GM12878 (cell line): Measurements from ENCODE around the gene UQCRH. TPM values are rescaled to one million over a fixed set of nuclear protein-coding genes. Genes with fewer than 3 reads are reported as not detected.
A peak's percentile ranks its signal among the peaks of the same experiment; 100 is the strongest.

Source experiments
- ATAC-seq: fragments of 200-7000 bp; cut with Tn5 transposase; 3 replicates; pipeline ENCODE4 v1.9.1; 2020; ENCODE audit warnings: mild to moderate bottlenecking, moderate library complexity
- BruUV-seq: library from RNA; stranded (reverse); fragments of 400-500 nt; replicated peaks from 2 replicates; lab custom pipeline; 2021; lab: Mats Ljungman, UMichigan
- CTCF ChIA-PET: fragments of 300-600 bp; sonication (Branson Sonifier 250); formaldehyde crosslinking; extraction: SDS; loops from one replicate; lab custom pipeline; 2021; ENCODE audit warnings: inconsistent platforms; lab: Yijun Ruan, JAX
- POLR2A ChIA-PET: fragments of 350-600 bp; formaldehyde crosslinking; extraction: SDS; loops from one replicate; lab custom pipeline; 2021; ENCODE audit warnings: inconsistent platforms; lab: Charles Lee
- RAD21 ChIA-PET: fragments of 300-600 bp; sonication (Branson Sonifier 250); formaldehyde crosslinking; loops from one replicate; lab custom pipeline; 2023; ENCODE audit warnings: antibody characterized with exemption; ENCODE audit not compliant: unreplicated experiment; lab: Charles Lee
- SMC1A ChIA-PET: fragments of 300-600 bp; sonication (Branson Sonifier 250); formaldehyde crosslinking; loops from one replicate; lab custom pipeline; 2023; ENCODE audit not compliant: unreplicated experiment, uncharacterized antibody; lab: Charles Lee
- DNase-seq: peaks from one replicate; pipeline ENCODE4 v3.0.0-alpha.2; 2011; ENCODE audit warnings: low read depth, low spot score
- FAIRE-seq: peaks from 3 replicates; lab custom pipeline; 2011; peaks lifted over from hg19 to GRCh38; lab: Jason Lieb, UNC
- H2AFZ ChIP-seq: 2 replicates; pipeline ENCODE4 v1.6.0; 2011; ENCODE audit warnings: low read depth, low read length, control low read depth; ENCODE audit not compliant: control insufficient read depth
- H3K27ac ChIP-seq: 2 replicates; pipeline ENCODE4 v1.5.1; 2011; ENCODE audit warnings: control low read depth; ENCODE audit not compliant: control insufficient read depth, insufficient read depth
- H3K27me3 ChIP-seq, 2 experiments: replicated peaks in 1 of 2; 2 replicates each; pipeline versions ENCODE4 v1.6.0 to v1.6.1; 2011; ENCODE audit warnings: low read length in 1 of 2; ENCODE audit not compliant: control insufficient read depth in 2 of 2, insufficient read depth in 2 of 2
- H3K36me3 ChIP-seq, 2 experiments: 2 replicates each; pipeline ENCODE4 v1.5.1; 2011; ENCODE audit warnings: low read length in 1 of 2; ENCODE audit not compliant: control insufficient read depth in 2 of 2, insufficient read depth in 2 of 2
- H3K4me1 ChIP-seq: 2 replicates; pipeline ENCODE4 v1.6.1; 2011; ENCODE audit warnings: mild to moderate bottlenecking, low read length, moderate library complexity, mixed read lengths; ENCODE audit not compliant: control insufficient read depth, insufficient read depth
- H3K4me2 ChIP-seq: 2 replicates; pipeline ENCODE4 v1.6.0; 2011; ENCODE audit warnings: control low read depth; ENCODE audit not compliant: control insufficient read depth, insufficient read depth
- H3K4me3 ChIP-seq: fragments of 200-600 bp; sonication (generic); 2 replicates; pipeline ENCODE4 v1.5.1; 2016
- H3K79me2 ChIP-seq: 2 replicates; pipeline ENCODE4 v1.6.0; 2011; ENCODE audit warnings: low read length; ENCODE audit not compliant: control insufficient read depth, insufficient read depth
- H3K9ac ChIP-seq: 2 replicates; pipeline ENCODE4 v1.8.0; 2011; ENCODE audit warnings: low read length, control low read depth, mixed read lengths; ENCODE audit not compliant: control insufficient read depth, insufficient read depth
- H3K9me3 ChIP-seq: replicated peaks from 3 replicates; pipeline ENCODE4 v1.5.1; 2011; ENCODE audit warnings: mild to moderate bottlenecking, low read length; ENCODE audit not compliant: control insufficient read depth, insufficient read depth
- H4K20me1 ChIP-seq: 2 replicates; pipeline ENCODE4 v1.6.0; 2011; ENCODE audit not compliant: control insufficient read depth, insufficient read depth
- CHD2 ChIP-seq: IDR thresholded peaks from 2 replicates; pipeline ENCODE4 v1.6.1; 2011; ENCODE audit warnings: low read depth, low read length, improper control_type of control experiment, borderline replicate concordance
- IKZF1 ChIP-seq: fragments of 450-650 bp; conservative IDR thresholded peaks from 2 replicates; pipeline ENCODE4 v1.6.1; 2017; ENCODE audit warnings: antibody characterized with exemption, mild to moderate bottlenecking
- IKZF2 ChIP-seq, 2 experiments: fragments of 450-650 bp; IDR thresholded peaks; 2 replicates each; pipeline ENCODE4 v1.6.1; 2017; ENCODE audit warnings: mild to moderate bottlenecking in 2 of 2, moderate library complexity in 2 of 2
- RELA ChIP-seq: fragments of 450-650 bp; IDR thresholded peaks from 2 replicates; pipeline ENCODE4 v1.8.0; 2014; ENCODE audit warnings: borderline replicate concordance; ENCODE audit not compliant: partially characterized antibody
- SIN3A ChIP-seq: IDR thresholded peaks from 2 replicates; pipeline ENCODE4 v1.6.1; 2012; ENCODE audit warnings: low read depth, low read length, improper control_type of control experiment
- SP1 ChIP-seq: IDR thresholded peaks from one replicate; pipeline ENCODE4 v1.6.1; 2011; ENCODE audit warnings: low read depth, low read length
- YBX1 ChIP-seq: fragments of 450-650 bp; IDR thresholded peaks from 2 replicates; pipeline ENCODE4 v1.6.1; 2016; ENCODE audit warnings: antibody characterized with exemption
- WGBS: methylation state at CpG from one replicate; pipeline ENCODE4 v1.1.6; 2016; ENCODE audit warnings: low lambda C conversion rate; ENCODE audit not compliant: insufficient replicate concordance, insufficient coverage; ENCODE audit errors: missing lambda C conversion rate; 5-methylcytosine and 5-hydroxymethylcytosine counted together
- in situ Hi-C: fragments of 300-500 bp; cut with MboI; formaldehyde crosslinking; loops from 9 replicates; pipeline ENCODE4 v1.14.3; 2018; ENCODE audit warnings: mixed read lengths
- intact Hi-C: fragments of 100-400 bp; cut with micrococcal nuclease; formaldehyde crosslinking; loops from one replicate; pipeline ENCODE4 v1.14.2; 2022; ENCODE audit not compliant: unreplicated experiment
- polyA plus RNA-seq, 11 experiments: library from polyadenylated mRNA; depleted of rRNA in 4 of 11; unstranded in 6 of 11; stranded (reverse) in 5 of 11; fragments of >200 nt; fragmentation: Nextera tagmentation in 4 of 11; fragmentation: Illumina TruSeq in 1 of 11; extraction: Ambion mirVana in 4 of 11; extraction: Trizol in 1 of 11; gene quantifications; 1 replicate in 1 of 11; 2 replicates in 10 of 11; pipeline versions ENCODE4 v1.2.1 to v1.2.3, GENCODE V29; 2011 to 2016; ENCODE audit warnings: inconsistent platforms in 2 of 11, missing spikeins in 2 of 11, low read depth in 1 of 11
- total RNA-seq, 4 experiments: library from RNA; depleted of rRNA in 3 of 4; stranded (reverse); fragments of >200 nt in 3 of 4; fragmentation: Illumina TruSeq in 1 of 4; extraction: Trizol in 1 of 4; gene quantifications; 2 replicates each; pipeline versions ENCODE4 v1.2.1 to v1.2.3, GENCODE V29; 2013 to 2021
- TF ChIP-seq, protein P1 (sequence below): IDR thresholded peaks from 2 replicates; pipeline ENCODE4 v1.6.1; 2012; ENCODE audit warnings: low read depth, low read length, improper control_type of control experiment
- TF ChIP-seq, protein P2 (sequence below): fragments of 450-650 bp; IDR thresholded peaks from 2 replicates; pipeline ENCODE4 v1.6.1; 2016; ENCODE audit warnings: mild to moderate bottlenecking, moderate library complexity, borderline replicate concordance
- TF ChIP-seq, protein P3 (sequence below): fragments of 450-650 bp; formaldehyde crosslinking; IDR thresholded peaks from 2 replicates; pipeline ENCODE4 v1.4.0; 2022; ENCODE audit warnings: mild to moderate bottlenecking, moderate library complexity

UQCRH gene
- total and polyA plus RNA-seq, 10 of the 15 experiments (the other 5 are each of a cell fraction or from before 2014, with no cell fraction given): 363 to 1,782 (median 597) TPM

DNA sequence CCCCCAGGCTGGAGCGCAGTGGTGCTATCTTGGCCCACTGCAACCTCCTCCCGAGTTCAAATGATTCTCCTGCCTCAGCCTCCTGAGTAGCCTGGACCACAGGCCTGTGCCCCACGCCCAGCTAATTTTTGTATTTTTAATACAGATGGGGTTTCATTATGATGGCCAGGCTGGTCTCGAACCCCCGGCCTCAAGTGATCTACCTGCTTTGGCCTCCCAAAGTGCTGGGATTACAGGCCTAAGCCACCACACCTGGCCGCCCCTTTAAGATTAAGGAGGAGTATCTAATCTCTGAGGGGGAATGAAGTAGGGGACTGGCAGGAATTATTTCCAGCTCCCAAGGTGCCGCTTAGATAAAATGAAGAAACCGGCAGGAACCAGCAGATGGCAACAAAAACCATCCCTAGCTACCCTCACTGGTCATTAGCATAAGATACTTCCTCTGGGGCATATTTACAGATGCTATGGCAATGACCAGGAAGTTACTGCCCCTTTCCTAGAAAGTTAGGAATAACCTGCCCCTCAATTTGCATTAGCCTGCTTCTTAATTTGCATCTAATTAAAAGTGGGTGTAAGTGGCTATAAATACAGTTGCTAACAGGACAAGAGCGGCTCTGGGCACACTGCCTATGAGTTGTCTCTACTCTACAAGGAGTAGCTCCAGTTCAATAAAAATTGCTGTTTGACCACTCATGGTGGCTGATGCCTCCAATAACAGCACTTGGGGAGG, 30.0 kb downstream of the UQCRH start:
- peak overlapping the region; percentile 89 for H3K4me2 ChIP-seq
- no peaks in the 10 kb centered on the region for H3K27me3 ChIP-seq
- ChIA-PET SMC1A (interaction anchor here (0.7 to 4.0 kb wide), 16 partner anchors 10 to 154 kb away, joined by 3 to 141 read pairs (median 4); partner anchors contain the start of genes LRRC41, RAD54L and UQCRH), RAD21 (interaction anchor here (0.6 to 4.1 kb wide), 17 partner anchors 8 to 386 kb away, joined by 3 to 56 read pairs (median 4); partner anchors contain the start of genes EFCAB14, LRRC41, MKNK1 and NSUN4), CTCF (interaction anchor here (0.8 to 6.2 kb wide), 28 partner anchors 9 to 201 kb away, joined by 3 to 267 read pairs (median 4); partner anchors contain the start of genes LRRC41, NSUN4 and UQCRH), POLR2A (interaction anchor here (0.5 to 2.5 kb wide), 13 partner anchors 8 to 816 kb away, joined by 3 to 35 read pairs (median 4); partner anchors contain the start of genes LRRC41, NSUN4, RAD54L and UQCRH)
- no peaks in the 10 kb centered on the region for H4K20me1 ChIP-seq
- 15% methylated on average over 9 of the region's 9 CpGs for WGBS
- H3K27ac ChIP-seq: peak overlapping the region; percentile 98
- H3K9me3 ChIP-seq: no peaks in the 10 kb centered on the region
- H3K9ac ChIP-seq: peak overlapping the region; percentile 67
- in situ Hi-C loops (no loop called here), intact Hi-C loops (loop anchor here (1.0 to 10.0 kb wide), 4 partner anchors 9 to 199 kb away; partner anchors contain the start of genes LRRC41, PIK3R3 and UQCRH)
- peaks cover 22% of the 10 kb centered on the region for H3K4me1 ChIP-seq
- no TSS peak for BruUV-seq
- H3K4me3 ChIP-seq: peak overlapping the region; percentile 16; the same call in 1 of the 2 replicates
- peak overlapping the region; percentile 45 for H2AFZ ChIP-seq
- peak; percentile 58 for ATAC-seq
- DNase-seq: peak; percentile 77
- H3K36me3 ChIP-seq: no peaks in the 10 kb centered on the region
- peaks cover 38% of the 10 kb centered on the region for H3K79me2 ChIP-seq
- peak; percentile 78 for FAIRE-seq
- TF ChIP-seq, protein P1, sequence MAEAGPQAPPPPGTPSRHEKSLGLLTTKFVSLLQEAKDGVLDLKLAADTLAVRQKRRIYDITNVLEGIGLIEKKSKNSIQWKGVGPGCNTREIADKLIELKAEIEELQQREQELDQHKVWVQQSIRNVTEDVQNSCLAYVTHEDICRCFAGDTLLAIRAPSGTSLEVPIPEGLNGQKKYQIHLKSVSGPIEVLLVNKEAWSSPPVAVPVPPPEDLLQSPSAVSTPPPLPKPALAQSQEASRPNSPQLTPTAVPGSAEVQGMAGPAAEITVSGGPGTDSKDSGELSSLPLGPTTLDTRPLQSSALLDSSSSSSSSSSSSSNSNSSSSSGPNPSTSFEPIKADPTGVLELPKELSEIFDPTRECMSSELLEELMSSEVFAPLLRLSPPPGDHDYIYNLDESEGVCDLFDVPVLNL: no peak
- TF ChIP-seq YBX1: no peak
- TF ChIP-seq, protein P2, sequence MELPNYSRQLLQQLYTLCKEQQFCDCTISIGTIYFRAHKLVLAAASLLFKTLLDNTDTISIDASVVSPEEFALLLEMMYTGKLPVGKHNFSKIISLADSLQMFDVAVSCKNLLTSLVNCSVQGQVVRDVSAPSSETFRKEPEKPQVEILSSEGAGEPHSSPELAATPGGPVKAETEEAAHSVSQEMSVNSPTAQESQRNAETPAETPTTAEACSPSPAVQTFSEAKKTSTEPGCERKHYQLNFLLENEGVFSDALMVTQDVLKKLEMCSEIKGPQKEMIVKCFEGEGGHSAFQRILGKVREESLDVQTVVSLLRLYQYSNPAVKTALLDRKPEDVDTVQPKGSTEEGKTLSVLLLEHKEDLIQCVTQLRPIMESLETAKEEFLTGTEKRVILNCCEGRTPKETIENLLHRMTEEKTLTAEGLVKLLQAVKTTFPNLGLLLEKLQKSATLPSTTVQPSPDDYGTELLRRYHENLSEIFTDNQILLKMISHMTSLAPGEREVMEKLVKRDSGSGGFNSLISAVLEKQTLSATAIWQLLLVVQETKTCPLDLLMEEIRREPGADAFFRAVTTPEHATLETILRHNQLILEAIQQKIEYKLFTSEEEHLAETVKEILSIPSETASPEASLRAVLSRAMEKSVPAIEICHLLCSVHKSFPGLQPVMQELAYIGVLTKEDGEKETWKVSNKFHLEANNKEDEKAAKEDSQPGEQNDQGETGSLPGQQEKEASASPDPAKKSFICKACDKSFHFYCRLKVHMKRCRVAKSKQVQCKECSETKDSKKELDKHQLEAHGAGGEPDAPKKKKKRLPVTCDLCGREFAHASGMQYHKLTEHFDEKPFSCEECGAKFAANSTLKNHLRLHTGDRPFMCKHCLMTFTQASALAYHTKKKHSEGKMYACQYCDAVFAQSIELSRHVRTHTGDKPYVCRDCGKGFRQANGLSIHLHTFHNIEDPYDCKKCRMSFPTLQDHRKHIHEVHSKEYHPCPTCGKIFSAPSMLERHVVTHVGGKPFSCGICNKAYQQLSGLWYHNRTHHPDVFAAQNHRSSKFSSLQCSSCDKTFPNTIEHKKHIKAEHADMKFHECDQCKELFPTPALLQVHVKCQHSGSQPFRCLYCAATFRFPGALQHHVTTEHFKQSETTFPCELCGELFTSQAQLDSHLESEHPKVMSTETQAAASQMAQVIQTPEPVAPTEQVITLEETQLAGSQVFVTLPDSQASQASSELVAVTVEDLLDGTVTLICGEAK: no peak
- no peak for TF ChIP-seq CHD2
- no peak for TF ChIP-seq SP1
- TF ChIP-seq RELA: no peak
- peak in 1 of 2 experiments; percentile 79; a peak in 3 of 4 replicates for TF ChIP-seq IKZF2 (IDR thresholded peaks at IDR 0.05)
- TF ChIP-seq SIN3A: no peak
- TF ChIP-seq, protein P3, sequence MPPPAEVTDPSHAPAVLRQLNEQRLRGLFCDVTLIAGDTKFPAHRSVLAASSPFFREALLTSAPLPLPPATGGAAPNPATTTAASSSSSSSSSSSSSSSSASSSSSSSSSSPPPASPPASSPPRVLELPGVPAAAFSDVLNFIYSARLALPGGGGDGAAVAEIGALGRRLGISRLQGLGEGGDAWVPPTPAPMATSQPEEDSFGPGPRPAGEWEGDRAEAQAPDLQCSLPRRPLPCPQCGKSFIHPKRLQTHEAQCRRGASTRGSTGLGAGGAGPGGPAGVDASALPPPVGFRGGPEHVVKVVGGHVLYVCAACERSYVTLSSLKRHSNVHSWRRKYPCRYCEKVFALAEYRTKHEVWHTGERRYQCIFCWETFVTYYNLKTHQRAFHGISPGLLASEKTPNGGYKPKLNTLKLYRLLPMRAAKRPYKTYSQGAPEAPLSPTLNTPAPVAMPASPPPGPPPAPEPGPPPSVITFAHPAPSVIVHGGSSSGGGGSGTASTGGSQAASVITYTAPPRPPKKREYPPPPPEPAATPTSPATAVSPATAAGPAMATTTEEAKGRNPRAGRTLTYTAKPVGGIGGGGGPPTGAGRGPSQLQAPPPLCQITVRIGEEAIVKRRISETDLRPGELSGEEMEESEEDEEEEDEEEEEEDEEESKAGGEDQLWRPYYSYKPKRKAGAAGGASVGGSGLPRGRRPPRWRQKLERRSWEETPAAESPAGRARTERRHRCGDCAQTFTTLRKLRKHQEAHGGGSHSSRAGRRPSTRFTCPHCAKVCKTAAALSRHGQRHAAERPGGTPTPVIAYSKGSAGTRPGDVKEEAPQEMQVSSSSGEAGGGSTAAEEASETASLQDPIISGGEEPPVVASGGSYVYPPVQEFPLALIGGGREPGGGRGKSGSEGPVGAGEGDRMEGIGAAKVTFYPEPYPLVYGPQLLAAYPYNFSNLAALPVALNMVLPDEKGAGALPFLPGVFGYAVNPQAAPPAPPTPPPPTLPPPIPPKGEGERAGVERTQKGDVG (CRISPR knock-in tag): no peak
- peak; percentile 77 for TF ChIP-seq IKZF1
